ENCODE measurements around the gene SDHAF1.
"Not testable (repeated sequence)": the region's sequence is repeated elsewhere in the genome, so short reads cannot be mapped to it uniquely, and the experiment has no call there.

SDHAF1 gene

GRCh38 chr19:35995048-35995993 is at the start of gene SDHAF1:
Gene SDHAF1 (plus strand): TSS chr19:35995188. CDS start chr19:35995275, 87 bp downstream.
- DNase-seq, result peak; percentile 94

- no peak for DNase-seq
These were observed 48.8 kb upstream of the SDHAF1 start for GRCh38 chr19:35946203-35946602.

- no peak for DNase-seq
These were observed 45.9 kb upstream of the SDHAF1 start for GRCh38 chr19:35949131-35949530.

GRCh38 chr19:35955881-35956634 is 38.9 kb upstream of the SDHAF1 start:
- no peak for DNase-seq

GRCh38 chr19:35957411-35957810 is 37.6 kb upstream of the SDHAF1 start:
- not testable (repeated sequence) for DNase-seq

GRCh38 chr19:35958660-35959039 is 36.3 kb upstream of the SDHAF1 start:
- DNase-seq, result no peak

GRCh38 chr19:35959040-35959967 is 35.7 kb upstream of the SDHAF1 start:
- DNase-seq, result no peak

GRCh38 chr19:35959968-35960320 is 35.0 kb upstream of the SDHAF1 start:
- DNase-seq, result no peak

- DNase-seq, result no peak
These were observed 34.5 kb upstream of the SDHAF1 start for GRCh38 chr19:35960432-35960972.

- no peak for DNase-seq
These were observed 31.5 kb upstream of the SDHAF1 start for GRCh38 chr19:35963514-35963913.

GRCh38 chr19:35966771-35967170 is 28.2 kb upstream of the SDHAF1 start:
- DNase-seq, result no peak

GRCh38 chr19:35973487-35973886 is 21.5 kb upstream of the SDHAF1 start:
- DNase-seq, result no peak

- DNase-seq, result no peak
These were observed 19.3 kb upstream of the SDHAF1 start for GRCh38 chr19:35975608-35976214.

GRCh38 chr19:35977446-35978222 is 17.4 kb upstream of the SDHAF1 start:
- DNase-seq, result no peak

GRCh38 chr19:35978271-35978670 is 16.7 kb upstream of the SDHAF1 start:
- no peak for DNase-seq

GRCh38 chr19:35978832-35979365 is 16.1 kb upstream of the SDHAF1 start:
- no peak for DNase-seq

GRCh38 chr19:35980997-35981396 is 14.0 kb upstream of the SDHAF1 start:
- DNase-seq, result not testable (repeated sequence)

GRCh38 chr19:35983177-35983576 is 11.8 kb upstream of the SDHAF1 start:
- DNase-seq, result no peak

- no peak for DNase-seq
These were observed 8.9 kb upstream of the SDHAF1 start for GRCh38 chr19:35986111-35986510.

- peak; percentile 65 for DNase-seq
These were observed 8.1 kb upstream of the SDHAF1 start for GRCh38 chr19:35986664-35987570.
